HepG2 (cell line): Measurements from ENCODE around the gene CA7.

Source experiments
- CBX5 ChIP-seq: sonication (generic); formaldehyde crosslinking; IDR thresholded peaks from 2 replicates; pipeline ENCODE4 v1.4.0; 2020; ENCODE audit warnings: missing genetic modification reagents, borderline replicate concordance
- CTCF ChIP-seq: sonication (generic); formaldehyde crosslinking; IDR thresholded peaks from 2 replicates; pipeline ENCODE4 v1.5.0; 2020; ENCODE audit warnings: mild to moderate bottlenecking, missing genetic modification reagents, moderate library complexity
- MED1 ChIP-seq: sonication (generic); formaldehyde crosslinking; IDR thresholded peaks from 2 replicates; pipeline ENCODE4 v1.4.0; 2020; ENCODE audit warnings: missing genetic modification reagents
- SRF ChIP-seq: IDR thresholded peaks from 2 replicates; pipeline ENCODE4 v1.6.1; 2011; ENCODE audit warnings: mild to moderate bottlenecking, low read depth, low read length, moderate library complexity
- SUZ12 ChIP-seq: fragments of 150-350 bp; IDR thresholded peaks from 2 replicates; pipeline ENCODE4 v1.6.1; 2014; ENCODE audit warnings: low read depth, low read length

DNA sequence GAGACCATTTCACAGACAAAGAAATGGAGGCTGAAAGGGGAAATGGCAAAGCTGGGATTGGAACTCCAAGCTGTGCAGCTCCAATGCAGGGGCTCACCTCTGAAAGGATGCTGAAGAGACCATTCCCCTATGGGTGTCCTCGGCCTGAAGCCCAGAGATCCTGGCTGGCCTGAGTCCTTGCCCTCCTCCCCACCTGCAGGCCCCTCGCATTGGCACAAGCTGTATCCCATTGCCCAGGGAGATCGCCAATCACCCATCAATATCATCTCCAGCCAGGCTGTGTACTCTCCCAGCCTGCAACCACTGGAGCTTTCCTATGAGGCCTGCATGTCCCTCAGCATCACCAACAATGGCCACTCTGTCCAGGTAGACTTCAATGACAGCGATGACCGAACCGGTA is 2.6 kb downstream of the CA7 start:
- TF ChIP-seq SUZ12 (no peak), SRF (no peak), MED1 (CRISPR knock-in tag) (no peak), CBX5 (no peak), CTCF (CRISPR knock-in tag) (no peak)
